ENCODE data around the gene BMAL2. TPM values are rescaled to one million over a fixed set of nuclear protein-coding genes. Genes with fewer than 3 reads are reported as not detected.

Gene BMAL2
- polyA plus RNA-seq, 1 experiment, result 3.6 TPM

GRCh38 chr12:27332407-27332713, 276 bp upstream of the BMAL2 start:
- DNase-seq (ENCODE audit: low read depth), result no peak
- no peak for TF ChIP-seq CTCF (IDR thresholded peaks at IDR 0.05; ENCODE audit: insufficient read depth, low read depth, low read length)
- CTCF ChIA-PET, result interaction anchor here (1.6 kb wide), 1 partner anchor 51 kb away, joined by 4 read pairs; no protein-coding TSS in a partner anchor

GRCh38 chr12:27333403-27334009, 870 bp downstream of the BMAL2 start:
- Histone ChIP-seq H3K4me3 (ENCODE audit: low read depth, low read length) (peak overlapping the region; percentile 56), H3K36me3 (ENCODE audit: control insufficient read depth, insufficient read depth, low read length) (no peaks in the 10 kb centered on the region), H3K27me3 (ENCODE audit: control insufficient read depth, insufficient read depth, low read length) (no peaks in the 10 kb centered on the region)
- no peak for TF ChIP-seq CTCF (IDR thresholded peaks at IDR 0.05; ENCODE audit: insufficient read depth, low read depth, low read length)
- DNase-seq (ENCODE audit: low read depth), result no peak
- CTCF ChIA-PET, result interaction anchor here (1.2 kb wide), 2 partner anchors 10 to 319 kb away, joined by 3 read pairs; no protein-coding TSS in a partner anchor
- POLR2A ChIA-PET, result no interaction called here

More at GRCh38 chr12:27332407-27332713, 276 bp upstream of the BMAL2 start:
- Histone ChIP-seq H3K4me3 (ENCODE audit: low read depth, low read length) (peak overlapping the region; percentile 56), H3K27me3 (ENCODE audit: control insufficient read depth, insufficient read depth, low read length) (no peaks in the 10 kb centered on the region), H3K36me3 (ENCODE audit: control insufficient read depth, insufficient read depth, low read length) (peaks cover 1% of the 10 kb centered on the region; the same call in 1 of the 2 replicates)
- POLR2A ChIA-PET, result no interaction called here

GRCh38 chr12:27334042-27334720, 1.5 kb downstream of the BMAL2 start:
- no peak for DNase-seq (ENCODE audit: low read depth)
- ChIA-PET POLR2A (no interaction called here), CTCF (interaction anchor here (1.2 kb wide), 2 partner anchors 9 to 318 kb away, joined by 3 read pairs; no protein-coding TSS in a partner anchor)
- Histone ChIP-seq H3K4me3 (ENCODE audit: low read depth, low read length) (no peak overlapping the region), H3K27me3 (ENCODE audit: control insufficient read depth, insufficient read depth, low read length) (no peaks in the 10 kb centered on the region), H3K36me3 (ENCODE audit: control insufficient read depth, insufficient read depth, low read length) (no peaks in the 10 kb centered on the region)
- no peak for TF ChIP-seq CTCF (IDR thresholded peaks at IDR 0.05; ENCODE audit: insufficient read depth, low read depth, low read length)

- no peaks in the 10 kb centered on the region for H3K27me3 ChIP-seq (ENCODE audit: control insufficient read depth, insufficient read depth, low read length)
- CTCF ChIA-PET, result no interaction called here
- no peak for TF ChIP-seq CTCF (IDR thresholded peaks at IDR 0.05; ENCODE audit: insufficient read depth, low read depth, low read length)
- no peak overlapping the region for H3K4me3 ChIP-seq (ENCODE audit: low read depth, low read length)
- POLR2A ChIA-PET, result no interaction called here
- DNase-seq (ENCODE audit: low read depth), result no peak
- H3K36me3 ChIP-seq (ENCODE audit: control insufficient read depth, insufficient read depth, low read length), result no peaks in the 10 kb centered on the region
Observed at GRCh38 chr12:27334721-27335082, 2.1 kb downstream of the BMAL2 start.

- POLR2A ChIA-PET, result no interaction called here
- CTCF ChIA-PET, result no interaction called here
Observed at GRCh38 chr12:27335364-27336281, 3.0 kb downstream of the BMAL2 start.

More at GRCh38 chr12:27335364-27336281, 3.0 kb downstream of the BMAL2 start:
- Histone ChIP-seq H3K36me3 (ENCODE audit: control insufficient read depth, insufficient read depth, low read length) (no peaks in the 10 kb centered on the region), H3K4me3 (ENCODE audit: low read depth, low read length) (no peak overlapping the region), H3K27me3 (ENCODE audit: control insufficient read depth, insufficient read depth, low read length) (no peaks in the 10 kb centered on the region)
- DNase-seq (ENCODE audit: low read depth), result no peak
- no peak for TF ChIP-seq CTCF (IDR thresholded peaks at IDR 0.05; ENCODE audit: insufficient read depth, low read depth, low read length)

All from BJ (cell line).